GM18498 (cell line): ENCODE results near the gene ZDHHC13.

ENCODE experiments used
- ATAC-seq: cut with Tn5 transposase; IDR thresholded peaks from one replicate; pipeline ENCODE4 v1.9.1; 2021; ENCODE audit warnings: mild to moderate bottlenecking, moderate library complexity; ENCODE audit not compliant: unreplicated experiment

Gene ZDHHC13

DNA sequence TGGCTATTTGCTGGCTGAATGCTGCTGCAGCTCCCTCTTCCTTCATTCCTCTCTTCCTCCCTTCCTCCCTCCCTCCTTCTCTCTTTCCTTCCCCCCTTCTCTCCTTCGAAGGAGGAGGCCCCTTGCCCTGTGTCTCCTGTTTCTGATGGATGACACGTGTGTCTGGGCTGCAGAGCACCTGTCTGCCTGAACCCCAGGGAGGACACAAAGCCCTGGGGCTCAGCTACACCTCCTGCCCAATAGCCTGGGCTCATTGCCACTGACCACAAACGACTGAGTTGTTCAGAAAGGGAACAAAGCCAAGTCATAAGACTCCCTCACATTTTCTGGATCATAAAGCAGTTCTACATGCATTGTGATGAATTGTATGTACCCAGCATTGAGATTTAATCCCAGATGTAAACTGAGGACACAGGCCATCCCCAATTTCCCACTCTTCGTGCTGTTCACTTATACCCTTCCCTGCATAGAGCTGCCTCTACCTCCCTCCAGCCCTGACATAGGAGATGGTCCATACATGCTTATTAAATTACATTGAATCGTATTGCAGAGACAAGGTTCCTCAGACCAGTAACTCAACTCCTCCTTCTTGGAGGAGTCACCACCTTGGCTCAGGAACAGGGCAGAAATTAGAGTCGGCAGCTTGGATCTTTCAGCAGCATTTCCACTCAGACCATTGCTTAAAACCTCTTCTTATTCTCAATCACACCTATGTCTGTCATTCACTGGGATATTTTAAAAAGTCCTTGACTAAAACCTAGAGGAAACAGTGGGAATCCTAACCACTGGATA lies 83.6 kb downstream of the ZDHHC13 start:
- no peak for ATAC-seq

DNA sequence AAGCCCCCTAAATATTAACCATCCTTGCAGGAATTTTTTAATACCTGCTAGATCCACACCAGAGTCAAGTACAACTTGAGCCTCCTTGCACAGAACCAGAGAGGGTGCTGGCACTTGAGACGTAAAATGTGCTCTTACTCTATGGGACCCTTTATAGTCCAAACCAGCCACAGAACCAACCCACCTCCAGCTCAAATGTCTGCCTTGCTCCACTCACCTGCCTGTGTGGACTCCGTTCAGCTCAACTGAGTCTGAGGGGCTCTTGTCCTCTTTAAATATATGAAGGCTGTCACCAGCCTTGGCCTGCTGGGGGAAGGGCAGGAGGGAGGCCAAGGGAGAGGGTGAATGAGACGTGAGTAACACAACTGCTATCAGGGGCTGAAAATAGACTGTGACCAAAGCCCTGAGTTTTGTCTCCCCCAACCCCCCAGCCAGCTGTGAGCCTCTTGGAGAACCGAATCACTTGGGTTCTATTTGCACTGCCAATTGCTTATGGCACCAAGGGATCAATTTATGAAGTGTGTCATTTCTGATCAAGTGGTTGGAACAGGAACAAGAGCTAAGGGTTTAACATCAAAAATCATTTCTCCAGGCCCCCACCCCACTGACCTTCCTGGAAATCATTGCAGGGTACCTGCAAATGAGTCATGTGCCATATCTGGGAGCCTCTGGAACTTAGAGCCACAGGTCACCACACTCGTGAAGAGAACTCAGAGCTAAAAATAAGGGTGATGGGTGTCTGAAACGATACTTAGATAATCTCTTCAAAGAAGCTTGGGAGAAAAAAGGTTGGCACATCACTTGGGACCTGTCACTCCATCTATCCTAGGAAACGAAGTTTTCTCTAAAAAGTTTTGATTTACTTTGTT lies 85.0 kb downstream of the ZDHHC13 start, which contains the start of gene CSRP3:
Gene CSRP3, minus strand, starts transcription at position 247 of the 869 bp plus-strand sequence. CDS start 9,535 bp downstream, outside the sequence.
- ATAC-seq: no peak

DNA sequence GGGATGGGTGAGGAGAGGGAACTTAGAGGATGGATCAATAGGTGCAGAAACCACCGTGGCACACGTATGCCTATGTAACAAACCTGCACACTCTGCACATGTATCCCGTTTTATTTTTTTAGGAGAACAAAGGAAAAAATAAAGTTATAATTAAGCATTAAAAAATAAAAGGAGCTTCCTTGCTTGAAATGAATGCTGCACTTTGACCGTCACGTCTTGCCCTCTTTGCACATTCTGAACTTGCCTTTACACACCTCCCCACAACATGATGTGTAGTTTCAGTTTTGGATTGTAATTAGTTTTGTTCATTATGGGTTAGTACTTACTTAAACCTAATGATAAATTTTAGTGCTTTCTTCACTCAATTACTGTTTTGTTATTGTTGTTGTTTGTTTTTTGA lies 87.9 kb downstream of the ZDHHC13 start:
- no peak for ATAC-seq

DNA sequence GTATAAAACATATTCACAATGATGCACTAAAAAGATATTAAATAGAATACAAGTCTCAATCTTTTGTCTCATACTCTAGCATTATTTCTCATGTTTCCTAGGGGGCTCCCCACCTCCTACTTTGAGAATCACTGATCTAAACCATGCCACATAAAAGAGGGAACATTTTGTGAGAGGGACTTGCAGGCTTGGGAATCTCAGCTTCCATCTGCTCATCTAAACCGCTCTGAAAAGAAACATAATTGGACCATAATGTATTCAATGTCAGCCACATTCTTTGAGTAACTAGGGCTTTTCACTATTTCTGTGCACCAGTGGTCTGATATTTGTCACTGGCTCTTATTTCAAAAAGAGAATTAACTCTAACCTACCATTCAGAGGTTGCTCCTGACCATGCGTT lies 91.2 kb downstream of the ZDHHC13 start:
- ATAC-seq: no peak

DNA sequence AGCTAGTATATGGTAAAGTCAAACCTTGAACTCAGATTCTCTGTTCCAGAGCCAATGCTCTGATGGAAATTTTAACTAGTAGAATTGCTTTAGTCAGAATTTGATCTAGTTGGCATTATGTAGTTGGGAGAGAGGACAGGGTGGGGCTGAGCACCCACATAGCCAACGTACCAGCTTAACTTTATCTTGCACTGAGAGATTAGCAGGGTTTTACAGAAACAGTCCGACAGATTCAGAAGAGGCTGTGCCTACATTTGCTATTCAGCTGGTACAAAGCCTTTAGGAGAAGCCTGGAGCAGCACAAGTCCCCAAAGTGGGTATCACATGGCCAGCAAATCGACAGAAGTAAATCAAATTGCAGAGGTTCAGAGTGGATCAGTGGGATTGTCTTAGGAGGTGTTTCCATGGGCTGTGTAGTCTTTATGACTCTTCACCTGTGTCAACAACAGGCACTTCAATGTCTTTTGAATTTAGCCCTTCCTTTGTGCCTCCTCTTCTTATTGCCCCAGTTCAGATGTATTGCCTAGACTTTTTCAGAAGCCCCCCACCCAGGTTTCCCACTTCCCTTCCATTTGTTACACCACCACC lies 92.1 kb downstream of the ZDHHC13 start:
- no peak for ATAC-seq

DNA sequence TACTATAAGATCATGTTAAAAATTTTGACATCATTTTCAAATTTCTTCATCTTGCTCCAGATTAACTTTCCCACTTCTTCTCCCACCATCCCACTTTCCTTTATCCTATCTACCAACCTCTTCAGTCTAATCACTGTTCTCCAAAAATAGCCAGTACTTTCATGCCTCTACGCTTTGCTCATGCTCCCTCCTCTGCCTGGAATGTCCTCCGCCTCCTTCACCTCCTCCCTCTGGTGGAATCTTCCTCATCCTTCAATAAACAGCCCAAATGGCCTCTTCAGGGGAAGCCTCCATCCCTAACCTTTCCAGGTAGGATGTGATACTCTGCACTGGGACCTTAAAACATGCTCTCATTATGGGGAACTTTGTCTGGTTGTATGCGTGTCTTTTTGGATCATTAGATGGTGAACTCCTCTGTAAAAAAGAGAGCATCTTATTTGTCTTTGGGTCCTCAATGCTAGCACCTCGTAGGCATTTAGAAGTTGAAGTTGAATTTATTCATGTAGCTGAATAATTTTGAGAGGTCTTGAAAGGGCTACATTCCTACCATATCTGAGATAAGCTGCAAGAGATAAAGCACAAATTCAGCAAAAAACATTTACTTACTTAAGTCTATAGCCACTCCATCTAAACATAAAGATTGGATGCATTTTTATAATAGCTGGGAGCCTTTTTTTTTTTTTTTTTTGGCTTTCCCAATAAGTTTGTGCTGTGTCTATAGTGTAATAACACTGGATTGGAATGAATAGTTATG lies 92.8 kb downstream of the ZDHHC13 start:
- ATAC-seq: no peak

DNA sequence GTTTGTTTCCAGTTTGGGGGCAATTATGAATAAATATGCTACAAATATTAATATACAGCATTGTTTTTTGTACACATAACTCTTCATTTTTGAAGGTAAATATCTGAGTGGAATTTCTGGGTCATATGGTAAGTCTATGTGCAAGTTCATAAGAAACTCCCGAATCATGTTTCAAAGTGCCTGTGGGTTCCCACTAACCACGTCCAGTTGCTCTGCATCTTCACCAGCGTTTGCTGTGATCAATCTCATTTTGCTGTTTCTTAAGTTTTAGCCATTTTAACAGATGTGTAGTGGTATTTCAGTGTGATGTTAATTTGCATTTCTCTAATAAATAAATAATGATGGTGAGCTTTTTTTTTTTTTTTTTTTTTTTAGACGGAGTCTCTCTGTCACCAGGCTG lies 99.1 kb downstream of the ZDHHC13 start:
- no peak for ATAC-seq

DNA sequence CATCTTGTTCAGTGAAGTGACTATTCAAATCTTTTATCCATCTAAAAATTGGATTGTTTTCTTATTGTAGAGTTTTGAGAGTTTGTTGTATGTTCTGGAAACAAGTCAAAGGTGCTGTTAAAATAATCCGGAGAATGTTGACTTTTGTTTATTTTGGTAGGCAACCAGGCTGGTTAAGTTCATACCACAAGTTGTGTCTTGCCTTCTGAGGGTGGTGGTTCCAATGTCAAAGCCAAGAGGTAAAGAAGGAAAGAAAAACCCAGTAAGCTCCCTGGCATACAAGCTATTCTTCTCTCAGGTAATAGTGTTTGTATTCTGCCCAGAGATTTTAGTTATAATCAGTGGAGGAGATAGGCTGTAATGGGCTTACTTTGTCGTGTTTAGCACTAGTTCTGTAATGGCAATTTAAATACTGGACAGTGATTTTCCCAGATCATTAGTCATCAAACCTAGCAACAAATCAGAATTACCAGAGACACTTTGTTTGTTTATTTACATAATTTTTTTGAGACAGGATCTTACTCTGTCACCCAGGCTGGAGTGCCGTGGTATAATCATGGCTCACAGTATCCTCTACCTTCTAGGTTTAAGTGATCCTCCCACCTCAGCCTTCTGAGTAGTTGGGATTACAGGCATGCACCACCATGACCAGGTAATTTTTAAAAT lies 99.9 kb downstream of the ZDHHC13 start:
- ATAC-seq: no peak

DNA sequence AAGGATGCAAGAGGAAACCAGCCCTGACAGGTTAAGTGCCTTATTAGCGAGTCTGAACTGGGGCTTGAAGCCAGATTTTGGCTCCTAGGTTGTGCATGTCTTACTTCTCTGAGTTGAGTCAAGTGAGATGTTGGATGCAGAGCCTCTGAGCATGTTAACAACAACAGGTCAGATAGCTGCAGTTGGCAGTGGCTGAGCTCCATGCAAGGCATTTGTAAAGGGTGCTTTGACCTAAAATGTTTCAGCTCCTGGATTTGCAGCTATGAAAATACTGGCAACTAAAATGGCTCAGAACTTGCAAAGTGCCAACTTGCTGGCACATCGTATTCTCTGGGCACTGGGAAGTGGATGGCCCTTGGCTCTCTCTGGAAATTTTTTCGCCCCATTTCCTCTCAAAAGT lies 101.2 kb downstream of the ZDHHC13 start:
- no peak for ATAC-seq

DNA sequence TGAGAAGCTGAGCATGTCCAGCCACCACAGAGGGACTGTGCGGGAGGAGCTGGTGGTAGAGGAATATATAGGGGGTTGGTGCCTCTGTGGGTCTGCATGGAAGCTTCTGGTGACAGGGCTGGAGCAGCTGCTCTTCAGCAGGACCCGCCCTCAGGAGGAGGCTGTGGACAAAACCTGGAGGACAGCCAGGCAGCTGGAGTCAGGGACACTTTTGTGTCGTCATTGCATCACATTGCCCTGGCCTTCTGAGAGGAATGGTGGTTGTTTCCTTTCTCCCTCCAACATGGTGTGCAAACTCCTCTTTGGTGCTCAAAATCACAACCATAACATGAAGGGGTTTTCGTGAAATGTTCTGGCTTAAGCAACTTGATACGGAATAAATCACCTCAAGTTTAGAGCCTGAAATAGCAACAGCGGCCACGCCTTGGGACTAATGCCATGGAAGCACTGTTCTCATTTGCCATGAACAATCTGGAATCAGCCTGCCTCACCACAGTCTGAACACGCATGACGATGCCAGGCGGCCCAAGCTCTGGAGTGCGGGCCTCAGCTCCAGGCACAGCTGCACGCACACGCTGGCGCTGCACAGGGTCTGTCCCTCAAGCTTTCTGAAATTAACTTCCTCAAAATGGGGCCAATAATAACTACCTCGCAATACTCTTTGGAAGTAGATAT lies 102.0 kb downstream of the ZDHHC13 start:
- ATAC-seq: no peak

DNA sequence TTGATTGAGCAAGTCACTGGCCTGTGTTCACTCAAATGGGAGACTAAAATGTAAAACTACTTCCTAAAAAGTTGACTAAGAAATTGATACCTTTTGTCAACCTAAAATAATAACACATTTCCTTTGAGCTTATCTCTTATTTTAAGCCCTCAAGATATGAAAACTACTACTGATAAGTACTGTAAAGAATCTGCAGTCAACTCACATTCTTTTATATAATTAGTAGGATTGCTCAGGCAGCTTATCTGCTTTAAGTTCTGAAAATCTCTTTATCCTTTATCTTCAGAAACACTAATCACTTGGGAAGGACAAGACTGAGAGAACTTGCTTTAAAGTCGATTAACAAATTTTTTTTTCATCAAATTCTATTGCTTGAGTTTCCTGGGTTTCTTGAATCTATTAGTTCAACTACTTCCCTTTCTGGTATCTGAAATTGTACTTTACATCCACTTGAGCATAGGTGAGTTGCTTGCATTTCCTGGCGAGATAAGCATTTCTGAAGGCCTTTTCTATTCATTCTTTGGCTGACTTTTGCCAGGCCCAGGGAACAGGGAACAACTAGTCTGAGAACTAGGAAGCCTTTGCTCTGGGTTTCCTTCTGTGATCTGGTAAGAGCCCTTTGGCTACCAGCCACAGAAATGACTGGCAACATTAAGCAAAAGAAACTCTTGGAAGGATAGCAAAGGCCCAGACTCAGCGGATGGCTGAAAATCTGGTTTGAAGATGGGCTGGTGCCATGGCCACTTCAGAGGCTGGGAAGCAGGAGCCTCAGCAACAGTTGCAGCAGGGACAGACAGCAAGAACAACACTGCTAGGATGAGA lies 104.1 kb downstream of the ZDHHC13 start:
- ATAC-seq: no peak

DNA sequence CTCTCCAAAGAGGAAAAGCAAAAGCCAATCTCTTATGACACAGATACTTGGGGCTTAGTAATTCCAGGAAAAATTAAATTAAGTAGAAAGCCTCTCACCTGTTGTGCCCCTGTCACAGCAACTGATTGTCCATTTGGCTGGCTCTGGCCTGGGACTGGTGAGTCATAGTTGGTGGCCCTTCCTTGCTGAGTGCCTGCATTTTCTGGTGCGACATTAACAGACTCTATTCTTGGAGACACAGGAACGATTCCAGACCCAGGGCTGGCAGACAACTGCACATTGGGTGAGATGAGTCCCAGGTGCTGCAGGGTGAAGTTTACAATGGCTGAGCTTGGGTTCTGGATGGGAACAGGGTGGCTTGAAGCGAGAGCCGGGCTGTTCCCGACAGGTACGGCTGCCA lies 108.2 kb downstream of the ZDHHC13 start:
- ATAC-seq: no peak

DNA sequence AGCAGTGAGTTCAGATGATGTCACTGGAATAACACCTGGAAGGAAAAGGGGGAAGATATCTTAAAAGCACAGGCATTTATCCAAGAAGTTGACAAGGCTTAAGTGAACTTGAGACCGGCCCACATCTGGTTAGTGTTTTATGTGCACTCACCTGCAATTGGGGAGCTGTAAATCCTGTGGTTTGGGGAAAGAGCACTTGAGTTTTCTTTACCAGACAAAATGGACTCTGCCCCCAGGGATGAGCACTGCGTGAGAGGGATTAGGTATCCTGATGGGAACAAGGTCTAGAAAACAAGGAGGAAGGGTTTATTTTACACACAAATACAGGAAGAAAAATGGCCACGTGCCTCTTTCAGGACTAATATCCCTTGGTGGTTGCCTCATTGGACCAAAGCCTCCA lies 108.6 kb downstream of the ZDHHC13 start:
- no peak for ATAC-seq
